Activated B cell treated with CpG ODN at 0.5 μM for 24 hours (primary cell): Measurements from ENCODE around the gene GFAP. TPM values are rescaled to one million over a fixed set of nuclear protein-coding genes. Genes with fewer than 3 reads are reported as not detected.

Source experiments
- ATAC-seq: fragments of 200-7000 bp; cut with Tn5 transposase; one replicate; pipeline ENCODE4 v1.10.0; 2021; ENCODE audit warnings: low read depth, mild to moderate bottlenecking, moderate library complexity
- CTCF ChIA-PET: fragments of 350-600 bp; sonication (Branson Sonifier 250); formaldehyde crosslinking; loops from one replicate; lab custom pipeline; 2021; ENCODE audit warnings: antibody characterized with exemption; lab: Charles Lee
- POLR2A ChIA-PET: fragments of 350-600 bp; sonication (Branson Sonifier 250); formaldehyde crosslinking; loops from one replicate; lab custom pipeline; 2021; ENCODE audit warnings: antibody characterized with exemption; lab: Charles Lee
- DNase-seq: peaks from one replicate; pipeline ENCODE4 v3.0.0; 2022
- H3K27ac Mint-ChIP-seq: one replicate; pipeline ENCODE4 v1.8.0; 2020; ENCODE audit warnings: mixed read lengths
- H3K27me3 Mint-ChIP-seq: one replicate; pipeline ENCODE4 v1.8.0; 2021; ENCODE audit warnings: mixed read lengths
- H3K36me3 Mint-ChIP-seq: one replicate; pipeline ENCODE4 v1.8.0; 2021; ENCODE audit warnings: low read depth, mixed read lengths
- H3K4me1 Mint-ChIP-seq: one replicate; pipeline ENCODE4 v1.8.0; 2021; ENCODE audit warnings: mixed read lengths
- H3K4me3 Mint-ChIP-seq: one replicate; pipeline ENCODE4 v1.8.0; 2020; ENCODE audit warnings: mild to moderate bottlenecking, mixed read lengths
- H3K9me3 Mint-ChIP-seq: one replicate; pipeline ENCODE4 v1.8.0; 2020; ENCODE audit warnings: mixed read lengths
- CTCF ChIP-seq: fragments of 200-600 bp; IDR thresholded peaks from one replicate; pipeline ENCODE4 v1.8.0; 2022; ENCODE audit warnings: antibody characterized with exemption, mild to moderate bottlenecking
- intact Hi-C: fragments of 100-400 bp; cut with micrococcal nuclease; formaldehyde crosslinking; loops from one replicate; pipeline ENCODE4 v1.15.1; 2024
- total RNA-seq: library from RNA; stranded (reverse); gene quantifications from 2 replicates; pipeline ENCODE4 v1.2.3, GENCODE V29; 2022

Gene GFAP
- total RNA-seq, 1 donor from 2014 or later: not detected

DNA sequence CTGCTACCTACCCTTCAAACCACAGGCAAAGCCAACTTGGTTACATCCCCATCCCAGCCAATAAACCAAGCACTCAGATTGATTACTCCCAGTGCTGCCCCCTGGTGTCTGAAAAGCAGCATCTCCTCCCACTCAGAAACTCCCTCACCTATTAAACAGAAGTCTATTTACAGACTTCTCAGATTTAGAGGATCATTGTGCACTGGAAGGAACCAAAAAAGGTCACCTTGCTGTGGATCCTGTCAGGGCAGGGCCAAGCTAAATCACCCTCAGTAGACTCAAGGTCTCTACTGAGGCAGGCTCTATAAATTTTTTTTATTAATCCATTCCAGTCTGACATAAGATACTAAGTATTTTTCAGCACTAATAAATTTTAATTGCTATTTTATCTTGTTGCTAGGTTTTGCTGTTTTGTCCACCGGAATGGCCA lies 50.1 kb downstream of the GFAP start:
- ATAC-seq (peak; percentile 52), DNase-seq (peak; percentile 26)
- intact Hi-C loops: loop anchor here (1.0 kb wide), 2 partner anchors 86 to 90 kb away; no protein-coding TSS in a partner anchor
- H3K36me3 Mint-ChIP-seq: peaks cover 90% of the 10 kb centered on the region
- H3K4me3 Mint-ChIP-seq: no peak overlapping the region
- H3K27ac Mint-ChIP-seq: no peak overlapping the region
- H3K27me3 Mint-ChIP-seq: no peaks in the 10 kb centered on the region
- H3K9me3 Mint-ChIP-seq: no peaks in the 10 kb centered on the region
- no peaks in the 10 kb centered on the region for H3K4me1 Mint-ChIP-seq
- CTCF ChIA-PET: interaction anchor here (0.7 to 6.3 kb wide), 7 partner anchors 13 to 332 kb away, joined by 3 to 67 read pairs (median 6); no protein-coding TSS in a partner anchor
- peak; percentile 41 for TF ChIP-seq CTCF
- POLR2A ChIA-PET: no interaction called here

DNA sequence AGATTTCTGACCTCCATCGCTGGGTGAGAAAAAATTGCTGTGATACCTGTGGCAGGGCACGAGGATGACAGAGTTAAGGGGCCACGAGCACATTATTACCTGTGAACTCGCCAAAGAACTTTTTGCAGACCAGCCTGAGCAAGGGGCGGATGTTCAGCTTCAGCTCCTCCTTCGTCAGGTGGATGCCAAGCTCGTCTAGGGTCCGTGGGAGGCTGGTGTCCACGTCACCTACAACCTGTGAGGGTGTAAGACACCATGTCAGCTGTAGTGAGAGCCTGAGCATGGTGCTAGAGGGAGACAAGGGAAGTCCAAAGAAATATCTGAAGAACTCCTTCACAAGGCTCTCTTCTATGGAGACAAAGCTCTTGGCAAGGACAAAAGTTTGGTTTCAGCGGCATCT lies 50.5 kb downstream of the GFAP start:
- no peaks in the 10 kb centered on the region for H3K9me3 Mint-ChIP-seq
- CTCF ChIA-PET: interaction anchor here (0.7 to 6.3 kb wide), 9 partner anchors 12 to 331 kb away, joined by 3 to 67 read pairs (median 4); no protein-coding TSS in a partner anchor
- no peak for ATAC-seq
- peaks cover 90% of the 10 kb centered on the region for H3K36me3 Mint-ChIP-seq
- intact Hi-C loops: loop anchor here (1.0 kb wide), 2 partner anchors 86 to 90 kb away; no protein-coding TSS in a partner anchor
- H3K4me1 Mint-ChIP-seq: no peaks in the 10 kb centered on the region
- no peak overlapping the region for H3K27ac Mint-ChIP-seq
- no peak for TF ChIP-seq CTCF
- no peak overlapping the region for H3K4me3 Mint-ChIP-seq
- POLR2A ChIA-PET: no interaction called here
- DNase-seq: no peak
- no peaks in the 10 kb centered on the region for H3K27me3 Mint-ChIP-seq

- Mint-ChIP-seq H3K27me3 (no peaks in the 10 kb centered on the region), H3K36me3 (peaks cover 88% of the 10 kb centered on the region), H3K4me3 (no peak overlapping the region), H3K9me3 (no peaks in the 10 kb centered on the region), H3K27ac (no peak overlapping the region), H3K4me1 (no peaks in the 10 kb centered on the region)
- intact Hi-C loops: loop anchor here (2.0 kb wide), 1 partner anchor 20 kb away; no protein-coding TSS in a partner anchor
- DNase-seq (no peak), ATAC-seq (no peak)
- POLR2A ChIA-PET: no interaction called here
- TF ChIP-seq CTCF: no peak
- CTCF ChIA-PET: interaction anchor here (0.6 to 6.3 kb wide), 6 partner anchors 18 to 330 kb away, joined by 4 to 67 read pairs (median 10); no protein-coding TSS in a partner anchor
Observed at GRCh38 chr17:44863061-44863918, 52.0 kb downstream of the GFAP start.

- Mint-ChIP-seq H3K27me3 (no peaks in the 10 kb centered on the region), H3K4me1 (no peaks in the 10 kb centered on the region), H3K9me3 (no peaks in the 10 kb centered on the region), H3K36me3 (peaks cover 82% of the 10 kb centered on the region), H3K27ac (no peak overlapping the region), H3K4me3 (no peak overlapping the region)
- ChIA-PET POLR2A (interaction anchor here (0.6 kb wide), 1 partner anchor 15 kb away, joined by 3 read pairs; no protein-coding TSS in a partner anchor), CTCF (interaction anchor here (2.0 to 6.3 kb wide), 2 partner anchors 82 to 87 kb away, joined by 5 to 67 read pairs; no protein-coding TSS in a partner anchor)
- no peak for TF ChIP-seq CTCF
- no peak for ATAC-seq
- DNase-seq: no peak
- intact Hi-C loops: loop anchor here (2.0 kb wide), 1 partner anchor 20 kb away; no protein-coding TSS in a partner anchor
Observed at GRCh38 chr17:44862278-44862914, 52.9 kb downstream of the GFAP start.
